GM13977 (cell line): Measurements from ENCODE around the gene EIPR1.

Experiments used
- DNase-seq: peaks from one replicate; pipeline ENCODE4 v3.0.0; 2012; ENCODE audit warnings: low spot score
- in situ Hi-C: fragments of 300-500 bp; cut with MboI; formaldehyde crosslinking; loops from one replicate; pipeline ENCODE4 v1.12.0; 2022; ENCODE audit warnings: low sequenced_read_pairs, low pct_unique_long_range_greater_than_20kb, mixed read lengths, inconsistent platforms; ENCODE audit not compliant: unreplicated experiment
- TF ChIP-seq, protein P1 (sequence below): IDR thresholded peaks from 2 replicates; pipeline ENCODE4 v1.5.1; 2012; ENCODE audit warnings: mild to moderate bottlenecking, control low read depth; ENCODE audit not compliant: insufficient read depth; ENCODE audit errors: extremely low read depth, missing control alignments

The EIPR1 gene

DNA sequence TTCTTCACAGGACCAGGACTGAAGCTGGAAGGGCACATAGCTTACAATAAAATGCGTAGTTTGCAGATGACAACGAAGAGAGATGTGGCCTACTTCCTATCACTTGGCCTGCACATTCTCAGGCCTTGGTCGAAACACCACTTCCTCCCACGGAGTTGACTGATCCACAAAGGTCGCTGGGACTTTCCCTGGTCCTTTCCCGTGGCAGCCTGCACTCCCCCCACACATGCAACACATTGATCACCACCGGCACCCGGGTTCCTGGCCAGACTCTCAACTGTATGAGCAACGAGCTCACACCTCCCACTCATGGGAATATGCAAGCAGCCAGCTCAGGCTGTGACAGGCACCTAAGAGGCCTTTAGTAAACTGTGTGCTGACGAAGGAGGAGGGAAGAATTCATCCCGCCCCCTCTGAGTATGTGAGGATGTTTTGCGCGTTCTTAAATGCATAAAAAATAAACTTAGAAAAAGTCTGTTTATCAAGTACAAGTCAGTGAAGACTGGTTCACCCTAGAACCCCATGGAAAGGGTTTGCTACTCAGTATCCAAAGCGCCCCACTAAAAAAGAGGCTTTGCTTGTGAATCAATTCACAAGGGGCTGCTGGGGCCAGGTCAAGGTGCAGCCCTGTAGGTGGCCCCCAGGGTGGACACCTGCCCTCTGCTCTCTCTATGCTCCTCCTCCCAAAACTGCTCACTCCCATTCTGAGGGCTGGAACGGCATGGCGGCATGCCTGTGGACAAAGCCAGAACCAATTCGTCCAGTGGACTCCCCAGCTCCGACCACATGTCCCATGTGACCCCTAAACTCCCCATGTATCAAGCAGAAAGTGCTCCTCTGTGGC is 154.3 kb downstream of the EIPR1 start:
- TF ChIP-seq, protein P1, sequence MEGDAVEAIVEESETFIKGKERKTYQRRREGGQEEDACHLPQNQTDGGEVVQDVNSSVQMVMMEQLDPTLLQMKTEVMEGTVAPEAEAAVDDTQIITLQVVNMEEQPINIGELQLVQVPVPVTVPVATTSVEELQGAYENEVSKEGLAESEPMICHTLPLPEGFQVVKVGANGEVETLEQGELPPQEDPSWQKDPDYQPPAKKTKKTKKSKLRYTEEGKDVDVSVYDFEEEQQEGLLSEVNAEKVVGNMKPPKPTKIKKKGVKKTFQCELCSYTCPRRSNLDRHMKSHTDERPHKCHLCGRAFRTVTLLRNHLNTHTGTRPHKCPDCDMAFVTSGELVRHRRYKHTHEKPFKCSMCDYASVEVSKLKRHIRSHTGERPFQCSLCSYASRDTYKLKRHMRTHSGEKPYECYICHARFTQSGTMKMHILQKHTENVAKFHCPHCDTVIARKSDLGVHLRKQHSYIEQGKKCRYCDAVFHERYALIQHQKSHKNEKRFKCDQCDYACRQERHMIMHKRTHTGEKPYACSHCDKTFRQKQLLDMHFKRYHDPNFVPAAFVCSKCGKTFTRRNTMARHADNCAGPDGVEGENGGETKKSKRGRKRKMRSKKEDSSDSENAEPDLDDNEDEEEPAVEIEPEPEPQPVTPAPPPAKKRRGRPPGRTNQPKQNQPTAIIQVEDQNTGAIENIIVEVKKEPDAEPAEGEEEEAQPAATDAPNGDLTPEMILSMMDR = no peak
- DNase-seq = peak; percentile 76
- in situ Hi-C loops = no loop called here

DNA sequence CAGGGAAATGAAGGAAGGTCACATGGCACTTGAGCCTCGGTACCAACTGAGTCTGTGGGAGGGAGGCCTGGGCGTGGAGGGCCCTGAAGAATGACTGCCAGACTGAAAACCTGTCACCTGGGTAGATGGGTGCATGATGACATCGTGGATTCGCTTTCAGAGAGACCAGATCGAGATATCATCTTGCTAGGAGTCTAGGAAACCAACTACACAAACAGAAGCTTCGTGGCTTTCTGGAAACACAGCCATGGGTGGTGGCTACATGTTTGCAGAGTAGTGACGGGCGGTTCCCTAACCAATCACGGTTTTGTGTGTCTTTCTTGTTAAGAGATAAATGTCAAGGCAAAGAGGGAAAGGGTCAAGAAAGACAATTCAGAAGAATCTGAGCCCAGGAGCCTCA is 155.0 kb downstream of the EIPR1 start:
- peak; percentile 46 for DNase-seq
- TF ChIP-seq, protein P1 = no peak
- in situ Hi-C loops = no loop called here

DNA sequence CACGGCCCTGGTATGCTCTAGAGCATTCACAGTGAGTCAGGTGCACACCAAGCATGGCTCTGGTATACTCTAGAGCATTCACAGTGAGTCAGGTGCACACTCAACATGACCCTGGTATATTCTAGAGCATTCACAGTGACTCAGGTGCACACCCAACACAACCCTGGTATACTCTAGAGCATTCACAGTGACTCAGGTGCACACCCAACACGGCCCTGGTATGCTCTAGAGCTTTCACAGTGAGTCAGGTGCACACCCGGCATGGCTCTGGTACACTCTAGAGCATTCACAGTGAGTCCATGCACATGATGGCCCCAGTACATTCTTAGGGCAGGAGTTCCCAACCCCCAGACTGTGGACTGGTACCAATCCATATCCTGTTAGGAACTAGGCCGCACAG is 158.1 kb downstream of the EIPR1 start:
- in situ Hi-C loops = no loop called here
- no peak for DNase-seq
- TF ChIP-seq, protein P1 = no peak

DNA sequence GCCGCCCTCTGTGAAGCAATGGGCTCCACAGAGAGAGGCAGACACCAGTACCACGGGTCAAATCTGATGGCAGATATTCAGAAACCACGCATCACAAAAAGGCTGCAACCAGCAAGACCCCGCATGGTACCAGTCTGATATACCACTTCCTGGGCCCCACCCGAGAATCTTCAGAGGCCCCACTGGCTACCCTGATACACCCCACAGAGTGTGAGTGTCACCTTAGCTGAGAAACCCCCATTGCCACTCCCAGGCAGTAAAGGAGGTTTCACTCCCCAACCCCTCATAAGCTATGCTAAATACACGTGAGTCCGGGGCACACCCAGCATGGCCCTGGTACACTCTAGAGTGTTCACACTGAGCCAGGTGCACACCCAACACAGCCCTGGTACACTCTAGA is 160.0 kb downstream of the EIPR1 start:
- in situ Hi-C loops = no loop called here
- TF ChIP-seq, protein P1 = no peak
- DNase-seq = no peak

GRCh38 chr2:3216841-3217495 is 160.7 kb downstream of the EIPR1 start:
- no peak for DNase-seq
- TF ChIP-seq, protein P1 = no peak
- in situ Hi-C loops = no loop called here

- TF ChIP-seq, protein P1 = no peak
- in situ Hi-C loops = no loop called here
- no peak for DNase-seq
These were observed 162.7 kb downstream of the EIPR1 start for GRCh38 chr2:3214806-3215404.
